ENCODE data around the gene UGT1A4. TPM values are rescaled to one million over a fixed set of nuclear protein-coding genes. Genes with fewer than 3 reads are reported as not detected.

The UGT1A4 gene
- total RNA-seq, 2 donors from 2014 or later = 0.93 to 1.8 TPM

GRCh38 chr2:233803994-233804393 lies 85.5 kb downstream of the UGT1A4 start:
- H3K27me3 ChIP-seq = no peaks in the 10 kb centered on the region
- no peak overlapping the region for H3K27ac ChIP-seq
- no peak overlapping the region for H3K9ac ChIP-seq (ENCODE audit: low read depth in 2 of 2, low read length in 2 of 2)
- DNase-seq = peak; percentile 5
- TF ChIP-seq, protein P1, sequence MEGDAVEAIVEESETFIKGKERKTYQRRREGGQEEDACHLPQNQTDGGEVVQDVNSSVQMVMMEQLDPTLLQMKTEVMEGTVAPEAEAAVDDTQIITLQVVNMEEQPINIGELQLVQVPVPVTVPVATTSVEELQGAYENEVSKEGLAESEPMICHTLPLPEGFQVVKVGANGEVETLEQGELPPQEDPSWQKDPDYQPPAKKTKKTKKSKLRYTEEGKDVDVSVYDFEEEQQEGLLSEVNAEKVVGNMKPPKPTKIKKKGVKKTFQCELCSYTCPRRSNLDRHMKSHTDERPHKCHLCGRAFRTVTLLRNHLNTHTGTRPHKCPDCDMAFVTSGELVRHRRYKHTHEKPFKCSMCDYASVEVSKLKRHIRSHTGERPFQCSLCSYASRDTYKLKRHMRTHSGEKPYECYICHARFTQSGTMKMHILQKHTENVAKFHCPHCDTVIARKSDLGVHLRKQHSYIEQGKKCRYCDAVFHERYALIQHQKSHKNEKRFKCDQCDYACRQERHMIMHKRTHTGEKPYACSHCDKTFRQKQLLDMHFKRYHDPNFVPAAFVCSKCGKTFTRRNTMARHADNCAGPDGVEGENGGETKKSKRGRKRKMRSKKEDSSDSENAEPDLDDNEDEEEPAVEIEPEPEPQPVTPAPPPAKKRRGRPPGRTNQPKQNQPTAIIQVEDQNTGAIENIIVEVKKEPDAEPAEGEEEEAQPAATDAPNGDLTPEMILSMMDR (IDR thresholded peaks at IDR 0.05) = no peak
- H3K4me3 ChIP-seq = no peak overlapping the region
- no peaks in the 10 kb centered on the region for H3K9me3 ChIP-seq
- H3K4me1 ChIP-seq = no peaks in the 10 kb centered on the region
- intact Hi-C loops (cut with DNase I) = no loop called here
- H3K36me3 ChIP-seq = no peaks in the 10 kb centered on the region

DNA sequence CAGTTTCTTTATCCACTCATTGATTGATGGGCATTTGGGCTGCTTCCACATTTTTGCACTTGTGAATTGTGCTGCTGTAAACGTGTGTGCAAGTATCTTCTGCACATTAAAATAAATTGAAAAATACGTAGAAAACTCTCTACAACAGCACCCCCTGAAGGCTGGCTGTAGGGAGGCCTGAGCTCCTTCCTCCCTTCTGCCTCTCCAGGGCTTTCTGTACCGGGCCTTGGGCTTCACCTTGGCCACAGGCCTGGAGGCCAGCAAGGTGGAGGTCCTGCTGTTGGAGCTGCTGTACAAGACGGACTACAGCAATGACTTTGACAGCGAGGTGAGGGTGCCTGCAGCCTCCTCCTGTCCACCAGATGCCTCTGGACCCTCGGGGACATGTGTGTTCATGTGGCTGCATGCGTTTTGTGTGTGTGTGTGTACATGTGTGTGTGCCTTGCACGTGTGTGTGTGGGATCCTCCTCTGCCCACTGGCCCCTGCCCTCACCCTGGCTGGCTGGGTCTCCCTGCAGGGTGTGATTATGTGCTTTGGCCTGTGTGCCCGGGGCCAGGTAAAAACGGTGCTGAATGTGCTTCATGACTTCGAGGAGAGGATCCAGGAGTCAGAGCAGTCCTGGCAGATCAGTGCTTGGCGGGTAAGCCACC lies 88.8 kb downstream of the UGT1A4 start:
- H3K27ac ChIP-seq = no peak overlapping the region
- H3K36me3 ChIP-seq = no peaks in the 10 kb centered on the region
- H3K4me3 ChIP-seq = no peak overlapping the region
- H3K9ac ChIP-seq (ENCODE audit: low read depth in 2 of 2, low read length in 2 of 2) = no peak overlapping the region
- H3K4me1 ChIP-seq = no peaks in the 10 kb centered on the region
- DNase-seq = no peak
- no peaks in the 10 kb centered on the region for H3K9me3 ChIP-seq
- TF ChIP-seq, protein P1 (IDR thresholded peaks at IDR 0.05) = no peak
- H3K27me3 ChIP-seq = no peaks in the 10 kb centered on the region
- intact Hi-C loops (cut with DNase I) = no loop called here

GRCh38 chr2:233807966-233808935 lies 89.7 kb downstream of the UGT1A4 start:
- Histone ChIP-seq H3K4me1 (no peaks in the 10 kb centered on the region), H3K9ac (ENCODE audit: low read depth in 2 of 2, low read length in 2 of 2) (no peak overlapping the region), H3K27me3 (no peaks in the 10 kb centered on the region), H3K9me3 (no peaks in the 10 kb centered on the region), H3K36me3 (no peaks in the 10 kb centered on the region), H3K27ac (no peak overlapping the region), H3K4me3 (no peak overlapping the region)
- intact Hi-C loops (cut with DNase I) = no loop called here
- DNase-seq = no peak
- TF ChIP-seq, protein P1 (IDR thresholded peaks at IDR 0.05) = no peak

DNA sequence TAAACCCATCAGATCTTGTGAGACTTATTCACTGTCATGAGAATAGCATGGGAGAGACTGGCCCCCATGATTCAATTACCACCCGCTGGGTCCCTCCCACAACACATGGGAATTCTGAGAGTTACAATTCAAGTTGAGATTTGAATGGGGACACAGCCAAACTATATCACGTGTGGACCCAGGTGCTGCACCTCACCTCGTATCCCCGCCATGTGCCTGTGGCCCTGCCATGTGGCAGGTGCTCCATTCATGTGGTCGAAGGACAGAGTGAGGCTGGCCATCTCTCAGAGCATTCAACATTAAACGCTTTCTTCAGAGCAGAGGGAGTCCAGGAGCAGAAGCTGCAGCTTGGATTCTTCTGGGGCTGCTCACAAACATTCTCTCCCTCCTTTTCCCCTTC lies 91.8 kb downstream of the UGT1A4 start:
- DNase-seq = no peak

DNA sequence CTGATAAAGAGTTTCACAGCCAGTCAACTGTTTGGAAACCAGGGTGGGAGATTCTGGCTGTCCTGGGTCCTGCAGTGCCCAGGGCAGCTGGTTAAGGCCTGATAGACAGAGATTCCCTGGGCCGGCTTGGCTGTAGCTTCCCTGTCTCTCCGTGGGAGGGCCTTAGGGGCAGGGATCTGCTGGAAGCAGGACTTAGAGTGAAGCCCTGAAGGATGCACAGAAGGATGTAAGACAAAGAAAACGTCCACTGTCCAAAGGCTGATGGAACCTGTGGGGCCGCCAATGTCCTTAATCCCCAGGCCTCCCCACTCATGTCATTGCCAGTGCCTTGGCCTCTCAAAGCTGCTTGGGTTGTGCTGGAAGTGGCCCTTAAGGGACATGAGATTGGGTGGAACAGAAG lies 92.6 kb downstream of the UGT1A4 start:
- Histone ChIP-seq H3K27me3 (no peaks in the 10 kb centered on the region), H3K27ac (no peak overlapping the region), H3K4me1 (no peaks in the 10 kb centered on the region), H3K9me3 (no peaks in the 10 kb centered on the region), H3K4me3 (no peak overlapping the region), H3K9ac (ENCODE audit: low read depth in 2 of 2, low read length in 2 of 2) (no peak overlapping the region), H3K36me3 (no peaks in the 10 kb centered on the region)
- intact Hi-C loops (cut with DNase I) = no loop called here
- no peak for DNase-seq
- TF ChIP-seq, protein P1 (IDR thresholded peaks at IDR 0.05) = no peak

More for the DNA sequence above, 91.8 kb downstream of the UGT1A4 start:
- Histone ChIP-seq H3K36me3 (no peaks in the 10 kb centered on the region), H3K27ac (no peak overlapping the region), H3K4me3 (no peak overlapping the region), H3K4me1 (no peaks in the 10 kb centered on the region), H3K27me3 (no peaks in the 10 kb centered on the region), H3K9me3 (no peaks in the 10 kb centered on the region), H3K9ac (ENCODE audit: low read depth in 2 of 2, low read length in 2 of 2) (no peak overlapping the region)
- TF ChIP-seq, protein P1 (IDR thresholded peaks at IDR 0.05) = no peak
- intact Hi-C loops (cut with DNase I) = no loop called here

Measured in colonic mucosa (tissue), 4 donors.